Gastrocnemius medialis (tissue), 4 donors: ENCODE measurements around the gene KCNJ15. TPM values are rescaled to one million over a fixed set of nuclear protein-coding genes. Genes with fewer than 3 reads are reported as not detected.

Source experiments
- ATAC-seq, 2 donors: fragments of 150-250 bp; one replicate each; pipeline ENCODE4 v1.9.1; 2016
- DNase-seq, 2 donors: peaks; one replicate each; pipeline ENCODE4 v3.0.0-alpha.2; 2019
- H3K27ac ChIP-seq, 4 donors: fragments of 200-600 bp; sonication (generic); 1 replicate in 1 of 4; 2 replicates in 3 of 4; pipeline ENCODE4 v1.5.1; 2016 to 2018; ENCODE audit warnings: mild to moderate bottlenecking in 2 of 4, moderate library complexity in 1 of 4
- H3K27me3 ChIP-seq, 3 donors: fragments of 200-600 bp; sonication (generic) in 2 of 3; 1 replicate in 1 of 3; 2 replicates in 2 of 3; pipeline versions ENCODE4 v1.5.1 to v1.6.0; 2016 to 2019; ENCODE audit warnings: mild to moderate bottlenecking in 1 of 3, moderate library complexity in 1 of 3
- H3K36me3 ChIP-seq, 2 donors: fragments of 200-600 bp; sonication (generic) in 1 of 2; one replicate each; pipeline ENCODE4 v1.5.1; 2017 to 2018
- H3K4me1 ChIP-seq, 2 donors: fragments of 200-600 bp; sonication (generic) in 1 of 2; one replicate each; pipeline ENCODE4 v1.5.1; 2016 to 2017; ENCODE audit warnings: mild to moderate bottlenecking in 2 of 2
- H3K4me3 ChIP-seq, 4 donors: fragments of 200-600 bp; sonication (generic) in 3 of 4; 1 replicate in 1 of 4; 2 replicates in 3 of 4; pipeline ENCODE4 v1.5.1; 2016 to 2019; ENCODE audit warnings: mild to moderate bottlenecking in 2 of 4
- H3K9me3 ChIP-seq, 3 donors: fragments of 200-600 bp; sonication (generic) in 2 of 3; 1 replicate in 1 of 3; 2 replicates in 2 of 3; pipeline ENCODE4 v1.5.1; 2016 to 2019
- POLR2A ChIP-seq, 2 donors: fragments of 450-650 bp; IDR thresholded peaks; one replicate each; pipeline ENCODE4 v1.6.1; 2017; ENCODE audit warnings: antibody characterized with exemption in 2 of 2, mild to moderate bottlenecking in 2 of 2, moderate library complexity in 2 of 2
- in situ Hi-C, 4 donors: fragments of 200-750 bp; cut with MboI; loops; one replicate each; pipeline versions ENCODE4 v1.15.0 to v1.8.0; 2017; ENCODE audit warnings: low sequenced_read_pairs in 4 of 4
- intact Hi-C: fragments of 100-400 bp; cut with DNase I; formaldehyde crosslinking; loops from one replicate; pipeline ENCODE4 v1.15.1; 2023; ENCODE audit warnings: low total_unique reads
- total RNA-seq, 4 donors: library from RNA; depleted of rRNA; stranded (reverse); fragments of >200 nt; gene quantifications; one replicate each; pipeline versions ENCODE4 v1.1.0 to v1.2.3, GENCODE V29; 2016
- TF ChIP-seq, protein P1 (sequence below), 5 experiments: fragments of 450-650 bp in 3 of 5; fragments of 200-600 bp in 2 of 5; sonication (generic) in 2 of 5; IDR thresholded peaks in 4 of 5; conservative IDR thresholded peaks in 1 of 5; 1 replicate in 4 of 5; 2 replicates in 1 of 5; pipeline ENCODE4 v1.5.1; 2016 to 2019; ENCODE audit warnings: antibody characterized with exemption in 5 of 5, mild to moderate bottlenecking in 3 of 5, moderate library complexity in 3 of 5

Gene KCNJ15
- total RNA-seq, 4 donors from 2014 or later: 0.24 to 1.5 (median 0.37) TPM

DNA sequence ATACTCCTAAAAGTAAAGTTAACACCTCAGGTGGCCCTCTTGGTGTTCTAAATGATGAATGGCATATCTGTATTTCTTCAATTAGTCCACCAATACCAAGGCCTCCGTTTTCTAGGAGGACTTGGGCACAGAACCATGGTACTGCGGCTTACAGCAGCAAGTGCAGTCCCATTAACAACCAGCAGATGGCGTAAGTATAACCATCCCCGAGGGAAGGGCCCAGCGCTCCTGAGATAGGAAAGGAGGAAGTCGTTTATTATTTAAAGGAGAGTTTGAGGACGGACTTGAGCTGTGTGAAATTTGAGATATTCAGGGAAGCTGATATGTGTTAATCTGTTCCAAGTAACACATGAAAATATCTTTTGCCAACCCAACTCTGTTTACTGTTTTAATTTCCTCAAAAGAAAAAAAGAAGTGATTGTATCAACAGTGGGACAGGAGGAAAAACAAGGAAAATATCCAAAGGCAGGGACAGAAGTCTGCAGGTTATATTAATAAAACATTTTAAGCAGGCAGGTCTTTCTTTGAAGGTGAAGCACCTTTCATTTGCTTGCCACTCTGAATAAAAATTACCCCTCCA lies 37.7 kb upstream of the KCNJ15 start:
- no peak overlapping the region for H3K27ac ChIP-seq
- no peaks in the 10 kb centered on the region for H3K36me3 ChIP-seq
- intact Hi-C loops: loop anchor here (1.0 to 10.0 kb wide), 2 partner anchors 54 to 137 kb away; no protein-coding TSS in a partner anchor
- H3K4me1 ChIP-seq: no peaks in the 10 kb centered on the region
- TF ChIP-seq, protein P1, sequence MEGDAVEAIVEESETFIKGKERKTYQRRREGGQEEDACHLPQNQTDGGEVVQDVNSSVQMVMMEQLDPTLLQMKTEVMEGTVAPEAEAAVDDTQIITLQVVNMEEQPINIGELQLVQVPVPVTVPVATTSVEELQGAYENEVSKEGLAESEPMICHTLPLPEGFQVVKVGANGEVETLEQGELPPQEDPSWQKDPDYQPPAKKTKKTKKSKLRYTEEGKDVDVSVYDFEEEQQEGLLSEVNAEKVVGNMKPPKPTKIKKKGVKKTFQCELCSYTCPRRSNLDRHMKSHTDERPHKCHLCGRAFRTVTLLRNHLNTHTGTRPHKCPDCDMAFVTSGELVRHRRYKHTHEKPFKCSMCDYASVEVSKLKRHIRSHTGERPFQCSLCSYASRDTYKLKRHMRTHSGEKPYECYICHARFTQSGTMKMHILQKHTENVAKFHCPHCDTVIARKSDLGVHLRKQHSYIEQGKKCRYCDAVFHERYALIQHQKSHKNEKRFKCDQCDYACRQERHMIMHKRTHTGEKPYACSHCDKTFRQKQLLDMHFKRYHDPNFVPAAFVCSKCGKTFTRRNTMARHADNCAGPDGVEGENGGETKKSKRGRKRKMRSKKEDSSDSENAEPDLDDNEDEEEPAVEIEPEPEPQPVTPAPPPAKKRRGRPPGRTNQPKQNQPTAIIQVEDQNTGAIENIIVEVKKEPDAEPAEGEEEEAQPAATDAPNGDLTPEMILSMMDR (IDR thresholded peaks at IDR 0.05 in 4 of 5, conservative IDR thresholded peaks at IDR 0.05 in 1 of 5): peak; percentile 68 to 89 (median 75)
- TF ChIP-seq POLR2A (IDR thresholded peaks at IDR 0.05): no peak
- ATAC-seq (peak in 1 of 2 donors; percentile 66), DNase-seq (peak; percentile 17 to 33)
- H3K27me3 ChIP-seq: no peaks in the 10 kb centered on the region
- no peak overlapping the region for H3K4me3 ChIP-seq
- H3K9me3 ChIP-seq: no peaks in the 10 kb centered on the region
- in situ Hi-C loops: loop anchor here in 1 of 4 donors (10.0 kb wide), 1 partner anchor 136 kb away; no protein-coding TSS in a partner anchor

GRCh38 chr21:38220270-38220737 lies 36.5 kb upstream of the KCNJ15 start:
- intact Hi-C loops (no loop called here), in situ Hi-C loops (no loop called here)
- H3K27me3 ChIP-seq: no peaks in the 10 kb centered on the region
- ATAC-seq (no peak), DNase-seq (no peak)
- no peak overlapping the region for H3K4me3 ChIP-seq
- TF ChIP-seq POLR2A (IDR thresholded peaks at IDR 0.05): no peak
- TF ChIP-seq, protein P1 (IDR thresholded peaks at IDR 0.05 in 4 of 5, conservative IDR thresholded peaks at IDR 0.05 in 1 of 5): no peak
- no peaks in the 10 kb centered on the region for H3K9me3 ChIP-seq
- no peaks in the 10 kb centered on the region for H3K36me3 ChIP-seq
- H3K27ac ChIP-seq: no peak overlapping the region
- H3K4me1 ChIP-seq: no peaks in the 10 kb centered on the region

- in situ Hi-C loops: no loop called here
- H3K4me1 ChIP-seq: no peaks in the 10 kb centered on the region
- H3K36me3 ChIP-seq: no peaks in the 10 kb centered on the region
- intact Hi-C loops: no loop called here
- no peak for DNase-seq
- H3K27ac ChIP-seq: no peak overlapping the region
- no peak for ATAC-seq
- no peaks in the 10 kb centered on the region for H3K27me3 ChIP-seq
- TF ChIP-seq POLR2A (IDR thresholded peaks at IDR 0.05): no peak
- TF ChIP-seq, protein P1 (IDR thresholded peaks at IDR 0.05 in 4 of 5, conservative IDR thresholded peaks at IDR 0.05 in 1 of 5): no peak
- H3K9me3 ChIP-seq: no peaks in the 10 kb centered on the region
- no peak overlapping the region for H3K4me3 ChIP-seq
Measured at GRCh38 chr21:38221594-38221993, 35.2 kb upstream of the KCNJ15 start.

DNA sequence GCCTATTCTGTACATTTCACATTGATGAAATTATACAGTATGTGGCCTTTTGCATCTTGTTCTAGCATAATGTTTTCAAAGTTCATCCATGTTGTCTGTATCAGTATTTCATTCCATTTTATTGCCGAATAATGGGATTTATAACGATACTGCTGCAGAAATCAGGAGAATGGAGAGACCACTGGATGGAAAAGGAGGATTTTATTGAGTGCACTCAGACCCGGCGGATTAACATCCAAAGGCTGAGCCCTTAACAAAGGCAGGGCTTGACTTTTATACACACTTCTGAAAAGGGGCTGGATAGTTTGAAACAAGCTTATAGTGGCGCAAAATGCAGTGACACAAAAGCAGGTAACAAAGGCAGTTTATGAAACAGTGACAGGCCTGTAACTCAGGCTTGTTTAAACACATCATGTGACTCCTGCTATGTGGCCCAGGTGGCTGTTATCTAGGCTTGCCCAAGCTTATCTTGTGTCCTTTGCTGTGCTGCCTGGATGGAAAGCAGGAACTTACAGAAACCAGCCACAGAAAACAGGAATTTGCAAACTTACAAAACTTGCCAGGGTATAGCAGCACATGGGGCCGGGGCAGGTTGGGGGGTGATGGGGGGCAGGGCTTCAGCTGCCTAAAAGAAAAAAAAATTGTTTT lies 32.8 kb upstream of the KCNJ15 start:
- intact Hi-C loops: no loop called here
- TF ChIP-seq POLR2A (IDR thresholded peaks at IDR 0.05): no peak
- TF ChIP-seq, protein P1 (IDR thresholded peaks at IDR 0.05 in 4 of 5, conservative IDR thresholded peaks at IDR 0.05 in 1 of 5): no peak
- Histone ChIP-seq H3K4me1 (no peaks in the 10 kb centered on the region), H3K36me3 (no peaks in the 10 kb centered on the region), H3K27ac (no peak overlapping the region), H3K4me3 (no peak overlapping the region), H3K27me3 (no peaks in the 10 kb centered on the region), H3K9me3 (no peaks in the 10 kb centered on the region)
- in situ Hi-C loops: no loop called here
- ATAC-seq (no peak), DNase-seq (no peak)
